Colonic mucosa (tissue), 4 donors: ENCODE data around the gene ANO2. TPM values are rescaled to one million over a fixed set of nuclear protein-coding genes. Genes with fewer than 3 reads are reported as not detected.

Source experiments
- DNase-seq: peaks from one replicate; pipeline ENCODE4 v3.0.0-alpha.2; 2020
- H3K27ac ChIP-seq: fragments of 200-600 bp; one replicate; pipeline ENCODE4 v1.8.0; 2021
- H3K27me3 ChIP-seq: fragments of 200-600 bp; one replicate; pipeline ENCODE4 v1.8.0; 2021
- H3K36me3 ChIP-seq: fragments of 200-600 bp; one replicate; pipeline ENCODE4 v1.8.0; 2021
- H3K4me1 ChIP-seq: fragments of 200-600 bp; one replicate; pipeline ENCODE4 v1.8.0; 2021; ENCODE audit warnings: mild to moderate bottlenecking
- H3K4me3 ChIP-seq: fragments of 200-600 bp; one replicate; pipeline ENCODE4 v1.8.0; 2021
- H3K9ac ChIP-seq, 2 donors: one replicate each; pipeline ENCODE4 v1.7.0; 2013; ENCODE audit warnings: control low read depth in 2 of 2, low read depth in 2 of 2, low read length in 2 of 2
- H3K9me3 ChIP-seq: fragments of 200-600 bp; one replicate; pipeline ENCODE4 v1.8.0; 2021
- intact Hi-C: fragments of 100-400 bp; cut with DNase I; formaldehyde crosslinking; loops from one replicate; pipeline ENCODE4 v1.14.1; 2022
- total RNA-seq, 2 donors: library from RNA; stranded (reverse); fragmentation: NEBNext Ultra II Directional in 1 of 2; extraction: Animal tissue kit (Norgen Biotek cat#: 25700) in 1 of 2; gene quantifications; one replicate each; pipeline ENCODE4 v1.2.1, GENCODE V29; 2021
- TF ChIP-seq, protein P1 (sequence below): fragments of 200-600 bp; IDR thresholded peaks from one replicate; pipeline ENCODE4 v1.8.0; 2022; ENCODE audit warnings: antibody characterized with exemption, mild to moderate bottlenecking
- donor health status: healthy.
- donor health status: DM: no; HTN: no; CAD: no.
- donor health status: DM: no; HTN: no; CAD: no.

ANO2 gene
- total RNA-seq, 2 donors from 2014 or later, result 1.1 to 2.2 TPM

DNA sequence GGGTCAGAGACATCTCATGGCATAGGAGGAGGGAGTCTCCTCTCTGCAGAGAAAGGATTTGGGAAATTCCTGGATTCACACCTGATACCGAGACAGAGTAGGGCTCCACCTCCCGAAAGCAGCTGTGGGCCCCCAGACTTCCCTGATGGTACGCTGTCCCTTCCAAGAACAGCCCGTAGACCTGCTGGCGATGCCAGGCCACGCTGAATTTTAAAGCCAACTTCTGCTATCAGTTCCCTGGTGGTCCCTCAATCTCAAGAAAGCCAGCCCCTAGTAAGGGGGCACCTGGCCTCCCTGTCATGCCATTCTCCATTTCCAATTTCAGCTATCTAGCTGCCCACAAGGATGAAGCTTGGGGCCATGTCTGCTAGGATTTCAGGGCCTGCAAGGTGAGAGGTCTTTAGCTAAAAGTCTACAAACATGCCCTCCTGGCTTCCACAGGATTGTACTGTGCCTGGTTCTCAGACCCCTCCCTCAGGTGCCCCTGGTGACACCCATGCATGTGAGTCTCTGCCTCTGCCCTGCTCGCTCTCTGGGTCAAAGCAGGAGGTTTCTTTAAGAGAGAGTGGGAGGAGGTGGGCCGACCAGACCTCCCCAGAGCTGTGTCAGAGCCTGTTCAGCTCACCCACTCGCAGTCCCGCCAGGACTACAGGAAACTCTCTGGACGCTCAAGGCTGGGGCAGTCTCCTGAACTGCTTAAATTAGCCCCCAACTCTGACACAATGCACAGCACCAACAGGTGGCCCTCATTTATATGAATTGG is 30.5 kb downstream of the ANO2 start:
- Histone ChIP-seq H3K27me3 (no peaks in the 10 kb centered on the region), H3K9me3 (no peaks in the 10 kb centered on the region), H3K36me3 (no peaks in the 10 kb centered on the region), H3K27ac (no peak overlapping the region), H3K4me3 (no peak overlapping the region), H3K9ac (no peak overlapping the region), H3K4me1 (no peaks in the 10 kb centered on the region)
- DNase-seq, result no peak
- intact Hi-C loops, result no loop called here
- TF ChIP-seq, protein P1, sequence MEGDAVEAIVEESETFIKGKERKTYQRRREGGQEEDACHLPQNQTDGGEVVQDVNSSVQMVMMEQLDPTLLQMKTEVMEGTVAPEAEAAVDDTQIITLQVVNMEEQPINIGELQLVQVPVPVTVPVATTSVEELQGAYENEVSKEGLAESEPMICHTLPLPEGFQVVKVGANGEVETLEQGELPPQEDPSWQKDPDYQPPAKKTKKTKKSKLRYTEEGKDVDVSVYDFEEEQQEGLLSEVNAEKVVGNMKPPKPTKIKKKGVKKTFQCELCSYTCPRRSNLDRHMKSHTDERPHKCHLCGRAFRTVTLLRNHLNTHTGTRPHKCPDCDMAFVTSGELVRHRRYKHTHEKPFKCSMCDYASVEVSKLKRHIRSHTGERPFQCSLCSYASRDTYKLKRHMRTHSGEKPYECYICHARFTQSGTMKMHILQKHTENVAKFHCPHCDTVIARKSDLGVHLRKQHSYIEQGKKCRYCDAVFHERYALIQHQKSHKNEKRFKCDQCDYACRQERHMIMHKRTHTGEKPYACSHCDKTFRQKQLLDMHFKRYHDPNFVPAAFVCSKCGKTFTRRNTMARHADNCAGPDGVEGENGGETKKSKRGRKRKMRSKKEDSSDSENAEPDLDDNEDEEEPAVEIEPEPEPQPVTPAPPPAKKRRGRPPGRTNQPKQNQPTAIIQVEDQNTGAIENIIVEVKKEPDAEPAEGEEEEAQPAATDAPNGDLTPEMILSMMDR, result no peak

DNA sequence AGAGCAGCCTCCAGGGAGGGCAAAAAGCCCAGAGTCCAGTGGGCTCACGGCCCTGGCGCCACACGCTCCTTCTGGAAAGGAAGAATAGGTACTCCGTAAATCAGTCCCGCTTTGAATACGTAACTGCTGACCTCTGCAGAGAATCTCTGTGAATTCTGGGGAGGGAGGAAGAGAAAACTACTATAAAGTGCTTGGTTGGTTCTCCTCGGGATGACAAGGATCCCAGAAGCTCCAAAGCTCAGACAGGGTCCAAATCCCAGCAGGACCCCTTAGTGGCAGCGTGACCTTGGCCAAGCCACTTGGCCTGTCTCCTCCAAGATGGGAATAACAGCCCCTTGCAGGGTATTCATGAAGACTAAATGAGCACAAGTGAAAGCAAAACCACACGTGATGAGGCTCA is 31.7 kb downstream of the ANO2 start:
- Histone ChIP-seq H3K36me3 (no peaks in the 10 kb centered on the region), H3K27me3 (no peaks in the 10 kb centered on the region), H3K9me3 (no peaks in the 10 kb centered on the region), H3K4me3 (no peak overlapping the region), H3K9ac (no peak overlapping the region), H3K4me1 (no peaks in the 10 kb centered on the region), H3K27ac (no peak overlapping the region)
- TF ChIP-seq, protein P1, result no peak
- DNase-seq, result no peak
- intact Hi-C loops, result no loop called here

DNA sequence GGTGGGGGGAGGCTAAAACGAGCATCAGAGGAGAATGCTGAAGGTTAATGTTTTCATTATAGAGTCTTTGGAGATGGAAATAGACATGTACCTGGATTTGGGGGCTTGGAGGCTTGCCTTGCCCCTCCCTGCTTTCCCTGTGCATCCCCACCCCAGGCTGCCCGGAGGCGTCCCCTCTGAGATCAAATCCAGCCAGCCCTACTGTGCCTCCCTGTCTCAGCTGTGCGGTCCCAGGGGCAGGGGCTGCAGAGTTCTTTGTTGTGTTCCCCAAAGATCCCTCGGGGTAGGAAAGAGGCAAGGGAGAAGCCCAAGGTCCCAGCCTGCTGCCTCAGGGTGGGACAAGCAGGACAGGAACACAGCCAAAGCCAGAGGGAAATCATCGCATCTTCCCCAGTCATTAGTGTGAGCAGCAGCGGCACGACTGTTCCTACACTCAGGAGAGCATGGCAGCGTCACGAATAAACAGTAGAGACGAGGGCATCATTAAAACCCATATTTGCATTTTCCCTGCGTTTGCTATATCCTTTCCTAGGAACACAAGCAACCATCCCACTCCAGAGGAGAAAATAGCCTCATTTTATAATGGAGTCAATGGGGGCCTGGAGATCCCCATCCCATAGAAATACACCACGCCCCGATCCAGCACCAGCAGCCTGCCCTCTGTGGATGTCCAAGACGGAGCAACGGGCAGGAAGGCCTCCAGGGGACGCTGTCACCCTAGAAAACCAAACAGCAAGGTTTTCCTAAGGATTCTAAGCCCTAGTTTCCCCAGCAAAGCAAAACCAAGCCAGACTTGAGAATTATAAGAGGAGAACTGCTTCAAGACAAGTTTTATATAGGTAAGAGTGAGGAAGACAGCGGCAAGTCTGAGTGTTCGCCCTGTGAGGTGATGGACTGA is 32.4 kb downstream of the ANO2 start:
- H3K9me3 ChIP-seq, result no peaks in the 10 kb centered on the region
- TF ChIP-seq, protein P1, result no peak
- H3K9ac ChIP-seq, result no peak overlapping the region
- DNase-seq, result no peak
- intact Hi-C loops, result no loop called here
- H3K27me3 ChIP-seq, result no peaks in the 10 kb centered on the region
- H3K4me3 ChIP-seq, result no peak overlapping the region
- H3K27ac ChIP-seq, result no peak overlapping the region
- no peaks in the 10 kb centered on the region for H3K4me1 ChIP-seq
- H3K36me3 ChIP-seq, result no peaks in the 10 kb centered on the region

DNA sequence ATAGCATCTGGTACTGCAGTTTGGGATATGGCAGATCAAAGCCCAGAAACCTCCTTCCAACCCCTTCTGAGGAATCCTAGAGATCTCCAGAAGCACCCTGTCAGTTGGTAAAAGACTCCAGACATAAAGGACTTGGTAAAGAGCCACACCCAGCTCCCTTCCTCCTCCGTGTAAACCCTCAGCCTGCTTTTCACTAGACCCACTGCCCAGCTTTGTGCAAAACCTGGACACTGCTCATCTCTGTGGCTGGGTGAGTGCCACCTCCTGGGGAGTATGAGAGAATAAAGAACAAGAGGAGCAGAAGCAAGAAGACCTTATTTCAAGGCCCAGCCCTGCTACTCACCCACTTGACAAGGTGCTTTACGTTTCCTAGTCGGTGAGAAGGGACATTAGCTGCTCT is 33.0 kb downstream of the ANO2 start:
- H3K9ac ChIP-seq, result no peak overlapping the region
- TF ChIP-seq, protein P1, result no peak
- DNase-seq, result no peak
- H3K27ac ChIP-seq, result no peak overlapping the region
- H3K4me3 ChIP-seq, result no peak overlapping the region
- intact Hi-C loops, result no loop called here
- no peaks in the 10 kb centered on the region for H3K4me1 ChIP-seq
- H3K9me3 ChIP-seq, result no peaks in the 10 kb centered on the region
- H3K36me3 ChIP-seq, result no peaks in the 10 kb centered on the region
- no peaks in the 10 kb centered on the region for H3K27me3 ChIP-seq

GRCh38 chr12:5910790-5911548 is 34.1 kb downstream of the ANO2 start:
- Histone ChIP-seq H3K27me3 (no peaks in the 10 kb centered on the region), H3K9me3 (no peaks in the 10 kb centered on the region), H3K4me1 (no peaks in the 10 kb centered on the region), H3K4me3 (no peak overlapping the region), H3K36me3 (no peaks in the 10 kb centered on the region), H3K9ac (no peak overlapping the region), H3K27ac (no peak overlapping the region)
- TF ChIP-seq, protein P1, result no peak
- no peak for DNase-seq
- intact Hi-C loops, result no loop called here
